HG03159 (cell line): Measurements from ENCODE around the gene C1orf226.
"Not testable (repeated sequence)": the region's sequence is repeated elsewhere in the genome, so short reads cannot be mapped to it uniquely, and the experiment has no call there.

Source experiments
- ATAC-seq: cut with Tn5 transposase; IDR thresholded peaks from one replicate; pipeline ENCODE4 v1.9.1; 2021; ENCODE audit warnings: mild to moderate bottlenecking, moderate library complexity; ENCODE audit not compliant: unreplicated experiment

C1orf226 gene

GRCh38 chr1:162404550-162405160 lies 23.1 kb downstream of the C1orf226 start:
- ATAC-seq = no peak

- ATAC-seq = no peak
Measured at GRCh38 chr1:162405800-162406199, 24.3 kb downstream of the C1orf226 start.

GRCh38 chr1:162406811-162407210 lies 25.3 kb downstream of the C1orf226 start:
- ATAC-seq = no peak

GRCh38 chr1:162407539-162407938 lies 26.0 kb downstream of the C1orf226 start:
- no peak for ATAC-seq

DNA sequence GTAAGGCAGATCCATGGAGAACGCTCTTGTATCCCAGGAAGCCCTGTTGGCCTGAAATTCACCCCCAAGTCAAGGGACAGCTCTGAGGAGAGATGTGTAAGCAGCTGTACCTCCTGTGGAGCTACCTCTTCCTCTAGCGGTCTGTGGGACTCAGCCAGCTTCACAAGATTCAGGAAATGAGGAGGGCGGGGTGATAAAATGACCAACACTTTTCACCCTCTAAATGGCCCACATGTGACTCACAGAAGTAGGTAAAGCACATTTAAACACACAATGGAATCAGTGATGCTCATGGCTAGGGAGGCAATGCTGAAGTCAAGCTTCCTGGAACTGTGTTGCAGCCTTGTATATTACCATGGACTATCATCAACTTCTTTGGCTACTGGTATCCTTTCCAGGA lies 30.5 kb downstream of the C1orf226 start, which contains the start of gene SH2D1B:
TSS of gene SH2D1B (minus strand) at position 135 of the 400 bp plus-strand sequence. CDS start at position 15, 120 bp downstream.
- ATAC-seq = no peak

GRCh38 chr1:162416215-162416614 lies 34.7 kb downstream of the C1orf226 start:
- no peak for ATAC-seq

GRCh38 chr1:162416909-162417308 lies 35.4 kb downstream of the C1orf226 start:
- no peak for ATAC-seq

- ATAC-seq = no peak
Measured at GRCh38 chr1:162417650-162418049, 36.1 kb downstream of the C1orf226 start.

- not testable (repeated sequence) for ATAC-seq
Measured at GRCh38 chr1:162418584-162418983, 37.1 kb downstream of the C1orf226 start.

- ATAC-seq = not testable (repeated sequence)
Measured at GRCh38 chr1:162419450-162419931, 38.0 kb downstream of the C1orf226 start.

DNA sequence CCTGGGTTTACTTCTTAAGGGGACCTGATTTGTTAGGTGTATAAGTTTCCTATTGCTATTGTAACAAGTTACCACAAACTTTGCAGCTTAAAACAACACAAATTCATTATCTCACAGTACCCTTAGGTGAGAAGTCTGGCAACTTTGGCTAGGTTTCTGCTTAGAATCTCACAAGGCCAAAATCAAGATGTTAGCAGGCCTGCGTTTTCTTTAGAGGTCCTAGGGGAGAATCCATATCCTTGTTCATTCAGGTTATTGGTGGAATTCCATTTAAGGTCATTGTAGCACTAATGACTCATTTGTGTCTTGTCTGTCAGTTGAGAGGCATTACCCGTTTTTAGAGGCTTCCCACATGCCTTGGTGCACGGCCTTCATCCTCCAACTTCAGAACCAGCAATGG lies 38.6 kb downstream of the C1orf226 start:
- no peak for ATAC-seq

GRCh38 chr1:162421258-162422164 lies 40.0 kb downstream of the C1orf226 start:
- ATAC-seq = no peak

GRCh38 chr1:162422662-162423375 lies 41.3 kb downstream of the C1orf226 start:
- ATAC-seq = no peak

DNA sequence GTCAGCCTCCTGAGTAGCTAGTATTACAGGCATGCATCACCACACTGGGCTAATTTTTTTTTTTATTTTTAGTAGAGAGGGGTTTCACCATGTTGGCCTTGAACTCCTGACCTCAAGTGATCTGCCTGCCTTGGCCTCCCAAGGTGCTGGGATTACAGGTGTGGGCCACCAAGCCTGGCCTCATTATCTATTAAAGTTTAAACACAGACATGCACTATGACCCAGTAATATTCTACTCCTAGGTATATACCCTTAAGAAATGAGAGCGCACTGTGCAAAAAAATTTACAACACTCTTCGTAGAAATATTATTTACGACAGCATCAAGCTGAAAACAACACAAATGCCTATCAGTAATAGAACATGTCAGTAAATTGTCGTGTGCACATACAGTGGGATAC lies 49.1 kb downstream of the C1orf226 start:
- ATAC-seq = no peak

DNA sequence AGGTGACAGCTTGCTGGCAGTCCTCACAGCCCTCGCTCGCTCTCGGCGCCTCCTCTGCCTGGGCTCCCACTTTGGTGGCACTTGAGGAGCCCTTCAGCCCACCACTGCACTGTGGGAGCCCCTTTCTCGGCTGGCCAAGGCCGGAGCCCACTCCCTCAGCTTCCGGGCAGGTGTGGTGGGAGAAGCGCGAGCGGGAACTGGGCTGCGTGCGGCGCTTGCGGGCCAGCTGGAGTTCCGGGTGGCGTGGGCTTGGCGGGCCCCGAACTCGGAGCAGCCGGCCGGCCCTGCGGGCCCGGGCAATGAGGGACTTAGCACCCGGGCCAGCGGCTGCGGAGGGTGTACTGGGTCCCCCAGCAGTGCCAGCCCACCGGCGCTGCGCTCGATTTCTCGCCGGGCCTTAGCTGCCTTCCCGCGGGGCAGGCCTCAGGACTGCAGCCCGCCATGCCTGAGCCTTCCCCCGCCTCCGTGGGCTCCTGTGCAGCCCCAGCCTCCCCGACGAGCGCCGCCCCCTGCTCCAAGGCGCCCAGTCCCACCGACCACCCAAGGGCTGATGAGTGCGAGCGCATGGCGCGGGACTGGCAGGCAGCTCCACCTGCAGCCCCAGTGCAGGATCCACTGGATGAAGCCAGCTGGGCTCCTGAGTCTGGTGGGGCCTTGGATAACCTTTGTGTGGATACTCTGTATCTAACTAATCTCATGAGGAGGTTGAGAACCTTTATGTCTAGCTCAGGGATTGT lies 51.6 kb downstream of the C1orf226 start:
- not testable (repeated sequence) for ATAC-seq
